Measurements from ENCODE around the gene FAM186B.
A peak's percentile ranks its signal among the peaks of the same experiment; 100 is the strongest.

Gene FAM186B

DNA sequence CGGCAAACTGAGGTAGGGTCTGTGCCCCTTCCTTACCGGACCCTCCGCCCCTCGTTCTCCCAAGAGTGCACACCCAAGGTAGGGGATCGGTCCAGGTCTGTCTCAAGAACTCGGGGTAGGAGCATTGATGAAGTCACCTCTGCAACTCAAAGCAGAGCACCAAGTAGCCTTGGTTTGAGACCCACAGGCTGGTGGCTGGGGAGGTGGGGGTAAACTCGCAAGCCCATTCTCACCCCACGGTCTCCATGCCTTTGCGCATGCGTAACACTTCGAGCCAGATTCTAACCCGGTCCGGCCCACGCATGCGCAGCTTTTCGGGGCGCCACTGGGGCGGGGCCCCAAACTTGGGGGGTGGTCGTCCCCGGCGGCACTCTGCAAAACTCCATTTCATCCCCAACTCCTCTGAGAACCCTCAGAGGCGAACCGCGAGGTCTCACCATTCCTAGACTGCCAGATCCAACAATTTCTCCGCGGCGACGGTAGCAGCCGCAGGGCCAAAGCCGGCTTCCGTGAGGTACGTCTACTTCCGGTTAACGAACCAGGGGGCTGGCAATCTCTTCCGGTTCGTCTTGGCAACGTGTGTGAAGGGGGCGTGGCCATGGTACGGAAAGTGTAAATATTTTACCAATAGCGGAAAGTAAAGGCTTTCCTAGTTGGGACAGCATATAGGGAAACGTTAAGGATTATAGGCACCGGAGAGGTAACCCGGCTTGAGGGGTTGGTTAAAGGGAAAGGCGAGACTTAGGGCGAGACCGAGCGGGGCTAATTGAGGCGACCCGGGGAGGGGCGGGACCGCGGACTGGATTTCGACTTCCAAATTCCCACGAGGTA lies 37.6 kb downstream of the FAM186B start, which contains the start of gene MCRS1:
TSS of gene MCRS1 (minus strand) at position 532 of the 831 bp plus-strand sequence. CDS start 1,411 bp downstream, outside the sequence.
- peak; percentile 98 for DNase-seq (ENCODE audit: low spot score)

DNA sequence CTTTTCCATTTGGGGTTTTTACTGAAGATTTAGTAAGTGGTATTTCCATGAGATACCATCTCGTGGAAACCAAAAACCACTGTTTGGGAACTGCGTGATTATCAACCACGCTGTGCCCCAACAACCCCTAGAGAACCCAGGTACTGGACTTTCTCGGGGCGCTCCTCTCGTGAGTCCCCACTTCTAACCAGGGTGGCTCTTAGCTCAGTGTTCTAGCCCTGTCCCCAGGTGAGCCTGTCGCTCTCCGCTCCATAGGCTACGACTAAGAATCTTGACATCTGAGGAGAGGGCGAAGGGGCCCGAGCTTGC lies 38.2 kb downstream of the FAM186B start:
- DNase-seq (ENCODE audit: low spot score) = peak; percentile 18

- no peak for DNase-seq (ENCODE audit: low spot score)
Observed at GRCh38 chr12:49566361-49566760, 39.1 kb downstream of the FAM186B start.

DNA sequence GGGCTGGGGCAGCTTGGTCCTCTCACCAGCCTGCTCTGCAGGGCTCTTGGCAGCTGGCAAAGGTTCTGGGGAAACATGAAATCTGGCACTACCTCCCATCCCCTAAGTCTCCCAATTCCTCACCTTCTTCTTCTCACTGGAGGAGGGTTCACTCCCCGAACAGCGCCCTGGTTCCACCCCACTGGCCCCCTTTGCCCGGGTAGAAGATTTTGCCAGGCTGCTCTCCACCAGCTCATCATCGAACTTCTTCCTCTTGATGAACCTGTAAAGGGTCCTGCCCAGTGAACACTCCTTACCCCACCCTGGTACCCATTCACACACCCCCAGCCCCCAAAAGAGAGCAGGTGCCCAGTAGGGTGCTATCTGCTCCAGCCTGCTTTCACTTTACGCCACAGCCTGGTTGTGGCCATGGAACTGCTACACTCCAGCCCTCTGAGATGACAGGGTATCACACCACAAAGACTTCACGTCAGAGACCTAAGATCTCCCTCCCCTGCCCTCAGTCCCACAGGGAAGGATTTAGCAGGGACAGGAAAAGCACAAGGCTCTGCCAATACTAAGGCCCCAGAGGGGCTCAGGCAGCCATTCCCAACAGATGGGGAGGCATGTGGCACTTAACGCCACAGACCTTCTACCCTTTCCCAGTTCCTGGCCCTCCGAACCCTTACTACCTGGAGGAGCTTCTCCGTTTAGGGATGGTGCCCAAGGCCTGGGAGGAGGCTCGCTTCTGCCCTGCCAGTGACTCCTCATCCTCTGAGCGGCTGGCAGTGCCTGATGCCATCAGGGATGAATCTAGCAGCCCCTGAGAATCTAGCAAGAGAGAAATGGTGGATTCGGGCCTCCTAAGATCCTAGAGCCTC lies 39.8 kb downstream of the FAM186B start:
- DNase-seq (ENCODE audit: low spot score) = no peak

DNA sequence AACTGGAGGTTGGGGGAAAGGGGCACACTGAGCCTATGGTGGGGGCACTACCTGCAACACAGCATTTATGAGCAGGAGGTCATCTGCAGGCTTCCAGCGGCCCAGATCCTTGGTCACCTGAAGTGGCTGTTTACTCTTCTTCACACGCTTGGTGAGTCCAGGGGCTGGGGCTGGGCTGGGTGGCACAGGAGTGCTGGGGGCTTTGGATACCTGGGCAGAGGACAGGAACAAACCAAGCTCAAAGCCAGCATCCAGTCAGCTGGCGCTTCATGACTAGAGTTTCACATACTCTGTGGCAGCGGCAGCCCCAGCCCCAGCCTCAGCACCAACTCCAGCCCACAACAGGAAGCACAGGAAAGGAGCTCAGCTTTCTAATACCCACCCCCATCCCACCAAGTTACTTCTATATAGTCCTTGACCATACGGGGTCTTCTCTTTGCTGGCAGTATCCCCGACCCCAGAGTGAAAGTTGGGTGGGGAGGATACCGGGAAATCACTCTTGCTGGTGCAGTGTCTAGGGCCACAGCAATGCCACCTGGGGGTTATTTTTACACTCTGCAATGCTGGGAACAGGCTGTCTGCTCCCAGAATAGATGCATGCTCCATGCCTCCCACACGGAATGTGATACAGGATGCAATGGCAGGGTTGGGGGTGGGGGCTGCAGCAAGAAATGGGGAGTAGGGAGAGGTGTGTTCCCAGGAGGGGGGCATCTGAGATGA lies 40.6 kb downstream of the FAM186B start:
- no peak for DNase-seq (ENCODE audit: low spot score)

GRCh38 chr12:49563951-49564685 lies 41.3 kb downstream of the FAM186B start:
- DNase-seq (ENCODE audit: low spot score) = no peak

DNA sequence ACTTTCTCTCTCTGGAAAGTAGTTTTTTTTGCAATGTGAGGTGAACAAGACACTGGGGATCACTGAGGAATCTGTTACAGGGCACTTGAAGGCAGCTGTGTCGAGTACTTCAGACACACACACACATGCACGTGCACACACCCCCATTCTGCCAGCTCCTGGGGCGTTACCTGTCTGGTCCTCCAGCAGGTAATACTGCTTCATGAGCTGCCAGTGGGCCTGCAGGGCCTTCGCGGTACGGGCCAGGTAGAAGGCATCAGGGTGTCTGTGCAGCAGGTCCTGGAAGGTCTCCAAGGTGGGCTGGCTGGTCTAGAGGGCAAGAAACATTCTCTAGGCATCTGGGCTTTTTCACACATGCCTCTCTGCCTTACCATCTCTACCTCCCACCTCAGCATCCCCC lies 42.6 kb downstream of the FAM186B start:
- no peak for DNase-seq (ENCODE audit: low spot score)

GRCh38 chr12:49562233-49562632 lies 43.2 kb downstream of the FAM186B start:
- no peak for DNase-seq (ENCODE audit: low spot score)

DNA sequence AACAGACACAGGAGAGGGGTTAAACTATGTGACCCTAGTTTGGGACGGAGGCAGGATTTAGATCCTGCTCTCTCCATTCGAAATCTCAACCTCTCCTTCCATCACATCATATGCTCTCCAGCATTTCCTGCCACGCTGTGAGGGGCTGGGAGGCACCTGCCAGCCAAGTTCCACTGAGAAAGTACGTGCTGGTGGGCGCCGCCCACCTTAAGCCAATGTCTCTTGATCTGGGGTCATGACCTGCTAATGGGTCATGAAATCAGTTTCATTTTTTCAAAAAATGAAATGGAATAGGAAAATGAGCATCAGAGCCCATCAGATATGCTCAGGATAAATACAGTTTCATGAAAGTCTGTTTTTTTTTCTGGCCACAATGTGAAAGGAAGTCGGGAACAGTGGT lies 44.7 kb downstream of the FAM186B start:
- no peak for DNase-seq (ENCODE audit: low spot score)

DNA sequence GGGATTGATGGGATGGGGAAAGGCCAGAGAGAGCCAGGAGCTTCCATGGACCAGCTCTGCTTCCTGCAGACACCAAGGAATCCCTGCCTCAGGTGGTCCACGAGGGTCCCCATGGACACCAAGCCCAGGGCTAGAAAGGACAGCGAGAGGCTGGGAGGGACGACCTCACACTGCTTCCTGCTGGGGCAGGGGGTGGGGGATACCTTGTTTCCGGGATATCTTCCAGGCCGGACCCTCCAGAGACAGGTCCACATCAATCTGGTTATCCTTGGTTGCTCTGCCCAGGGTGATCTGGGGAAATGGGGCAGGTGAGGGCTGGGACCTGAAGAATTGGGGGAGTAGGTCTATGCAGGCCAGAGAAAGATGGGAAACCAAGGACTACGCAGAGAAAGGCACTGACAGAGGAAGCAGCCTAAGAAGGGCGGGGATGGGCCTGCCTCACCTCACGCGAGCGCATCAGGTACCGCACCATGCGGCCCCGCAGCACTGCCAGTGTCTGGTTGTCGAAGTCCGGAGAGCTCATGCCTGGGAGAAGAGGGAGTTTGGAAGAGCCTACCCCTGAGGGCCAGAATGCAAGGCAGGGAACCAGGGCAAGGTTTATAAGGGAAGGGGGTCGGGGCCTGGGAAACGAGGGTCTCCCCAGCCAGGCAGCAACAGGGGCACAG lies 46.3 kb downstream of the FAM186B start:
- DNase-seq (ENCODE audit: low spot score) = no peak

- no peak for DNase-seq (ENCODE audit: low spot score)
Observed at GRCh38 chr12:49558526-49558925, 46.9 kb downstream of the FAM186B start.

GRCh38 chr12:49557917-49558215 lies 47.6 kb downstream of the FAM186B start:
- DNase-seq (ENCODE audit: low spot score) = no peak

DNA sequence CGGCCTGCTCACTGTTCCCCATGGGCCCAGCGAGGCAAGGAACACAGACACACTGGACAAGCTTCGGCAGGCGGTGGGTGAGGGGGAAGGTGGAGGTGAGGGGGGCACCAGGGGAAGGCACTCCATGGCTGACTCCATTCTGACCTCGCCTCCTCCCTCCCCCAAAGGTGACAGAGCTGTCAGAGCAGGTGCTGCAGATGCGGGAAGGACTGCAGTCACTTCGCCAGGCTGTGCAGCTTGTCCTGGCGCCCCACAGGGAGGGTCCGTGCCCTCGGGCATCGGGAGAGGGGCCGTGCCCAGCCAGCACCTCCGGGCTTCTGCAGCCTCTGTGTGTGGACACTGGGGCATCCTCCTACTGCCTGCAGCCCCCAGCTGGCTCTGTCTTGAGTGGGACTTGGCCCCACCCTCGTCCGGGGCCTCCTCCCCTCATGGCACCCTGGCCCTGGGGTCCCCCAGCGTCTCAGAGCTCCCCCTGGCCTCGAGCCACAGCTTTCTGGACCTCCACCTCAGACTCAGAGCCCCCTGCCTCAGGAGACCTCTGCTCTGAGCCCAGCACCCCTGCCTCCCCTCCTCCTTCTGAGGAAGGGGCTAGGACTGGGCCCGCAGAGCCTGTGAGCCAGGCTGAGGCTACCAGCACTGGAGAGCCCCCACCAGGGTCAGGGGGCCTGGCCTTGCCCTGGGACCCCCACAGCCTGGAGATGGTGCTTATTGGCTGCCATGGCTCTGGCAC lies 48.1 kb downstream of the FAM186B start:
- no peak for DNase-seq (ENCODE audit: low spot score)

DNA sequence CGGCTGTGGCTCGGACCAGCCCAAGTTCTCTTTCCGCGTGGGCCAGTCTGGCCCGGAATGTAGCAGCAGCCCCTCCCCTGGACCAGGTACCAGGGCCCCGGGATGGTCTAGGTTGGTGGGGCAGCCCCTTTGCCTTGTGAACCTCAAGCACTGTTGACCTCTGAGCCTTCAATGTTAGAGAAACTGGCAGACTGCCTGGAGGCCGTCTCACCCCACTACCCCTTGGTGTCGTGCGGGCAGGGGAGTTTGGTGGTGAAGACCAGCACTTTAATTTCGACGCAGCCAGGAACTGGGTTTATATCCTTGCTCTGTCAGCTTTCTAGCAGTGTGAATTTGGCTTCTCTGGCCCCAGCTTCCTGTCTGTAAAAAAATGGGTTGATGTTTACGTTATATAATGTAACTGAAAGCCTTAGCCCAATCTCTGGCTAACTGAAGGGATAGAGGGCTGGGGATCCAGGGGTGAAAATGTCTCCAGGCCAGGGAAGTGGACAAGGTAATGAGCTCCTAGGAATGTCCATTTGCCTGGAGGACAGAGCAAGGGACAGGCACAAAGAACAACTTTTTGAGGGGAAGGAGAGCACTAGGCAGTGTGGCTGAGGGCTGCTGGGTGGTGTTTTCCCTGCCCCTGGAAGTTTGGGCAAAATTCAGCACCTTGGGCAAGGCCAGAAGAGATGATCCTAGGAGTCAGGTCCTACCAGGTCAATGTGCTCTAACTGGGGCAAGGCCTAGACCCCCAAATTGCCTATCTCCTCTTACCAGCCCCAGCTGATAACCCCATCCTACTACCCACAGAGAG lies 48.9 kb downstream of the FAM186B start:
- DNase-seq (ENCODE audit: low spot score) = no peak

GRCh38 chr12:49555631-49556390 lies 49.6 kb downstream of the FAM186B start:
- DNase-seq (ENCODE audit: low spot score) = no peak

GRCh38 chr12:49554266-49554665 lies 51.2 kb downstream of the FAM186B start:
- no peak for DNase-seq (ENCODE audit: low spot score)

DNA sequence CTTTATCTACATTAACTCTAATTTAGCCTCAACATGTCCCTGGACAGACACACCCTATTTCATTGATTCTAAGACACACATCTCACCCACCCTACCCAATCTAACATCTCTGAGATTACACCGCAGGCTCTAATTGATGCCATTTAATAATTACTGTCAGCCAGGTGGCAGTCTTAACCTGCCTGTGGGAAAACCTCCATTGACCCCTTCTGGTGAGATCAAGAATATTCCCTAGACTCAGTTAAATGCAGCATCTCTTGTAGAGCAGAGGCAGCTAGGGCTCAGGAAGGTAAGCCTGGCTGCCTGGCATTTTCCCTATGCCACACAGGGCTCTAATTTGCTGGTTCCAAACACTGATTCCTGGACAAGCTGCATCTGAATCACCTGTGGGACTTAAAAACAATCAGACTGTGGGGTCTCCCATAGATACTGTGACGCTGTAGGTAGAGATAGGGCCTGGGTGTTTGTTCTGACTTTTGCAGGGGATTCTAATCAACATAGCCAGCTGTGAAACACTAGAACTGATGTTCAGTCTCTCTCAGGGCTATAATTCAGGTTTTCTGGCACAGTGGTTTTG lies 51.8 kb downstream of the FAM186B start:
- peak; percentile 62 for DNase-seq (ENCODE audit: low spot score)

- DNase-seq (ENCODE audit: low spot score) = no peak
Observed at GRCh38 chr12:49552899-49553298, 52.5 kb downstream of the FAM186B start.

- no peak for DNase-seq (ENCODE audit: low spot score)
Observed at GRCh38 chr12:49552425-49552824, 53.0 kb downstream of the FAM186B start.
